D341Med (cell line): ENCODE data around the gene MRPL19.

Experiments
- DNase-seq: peaks from one replicate; pipeline ENCODE4 v3.0.0; 2012; ENCODE audit warnings: low spot score

MRPL19 gene

DNA sequence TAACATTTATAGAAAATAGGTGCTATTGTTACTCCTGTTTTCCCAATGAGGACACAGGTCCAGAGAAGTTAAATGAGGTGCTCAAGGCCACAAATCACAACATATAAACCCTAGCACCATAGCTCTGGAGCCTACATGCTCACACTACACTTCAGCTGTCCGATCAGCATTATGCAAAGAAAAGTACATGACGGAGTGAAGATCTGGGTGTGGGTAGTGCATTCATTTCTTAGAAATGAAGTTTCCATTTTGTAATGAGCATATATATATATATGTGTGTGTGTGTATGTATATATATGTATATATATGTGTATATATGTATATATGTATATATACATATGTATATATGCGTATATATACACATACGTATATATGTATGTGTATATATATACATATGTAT, 30.2 kb upstream of the MRPL19 start:
- no peak for DNase-seq

DNA sequence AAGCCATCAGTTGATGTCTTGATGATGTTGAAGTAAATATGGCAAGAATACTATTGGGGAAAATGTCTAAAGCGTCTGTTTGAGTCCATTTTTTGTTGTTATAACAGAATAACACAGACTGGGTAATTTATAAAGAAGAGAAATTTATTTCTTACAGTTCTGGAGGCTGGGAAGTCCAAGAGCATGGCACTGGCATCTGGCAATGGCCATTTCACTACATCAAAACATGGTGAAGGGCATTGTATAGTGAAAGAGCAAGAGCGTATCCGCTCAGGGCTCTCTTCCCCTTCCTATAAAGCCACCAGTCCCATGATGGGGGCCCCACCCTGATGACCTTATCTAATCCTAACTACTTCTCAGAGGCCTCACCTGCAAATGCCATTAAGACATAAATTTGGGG, 29.6 kb upstream of the MRPL19 start:
- no peak for DNase-seq

GRCh38 chr2:75619956-75620740, 26.4 kb upstream of the MRPL19 start:
- no peak for DNase-seq

- DNase-seq: no peak
Measured at GRCh38 chr2:75621228-75621627, 25.4 kb upstream of the MRPL19 start.

DNA sequence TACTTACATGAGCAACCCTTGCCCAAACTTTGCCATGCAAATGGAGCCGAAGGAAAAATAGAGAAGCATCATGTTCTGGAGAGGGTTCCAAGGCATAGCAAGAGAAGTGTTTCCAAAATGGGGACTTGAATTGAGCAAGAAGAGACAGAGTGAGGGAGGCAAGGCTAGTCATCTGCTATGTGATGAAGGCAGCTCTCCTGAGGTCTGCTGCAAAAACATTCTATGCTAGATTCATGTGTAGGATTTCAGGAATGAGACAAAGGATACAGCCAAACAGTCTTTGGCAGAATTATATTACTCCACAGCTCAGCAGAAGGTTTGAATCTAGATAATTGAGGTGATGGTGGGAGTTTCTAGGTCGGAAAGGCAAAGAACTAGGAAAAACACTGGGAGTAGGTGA, 24.1 kb upstream of the MRPL19 start:
- no peak for DNase-seq

DNA sequence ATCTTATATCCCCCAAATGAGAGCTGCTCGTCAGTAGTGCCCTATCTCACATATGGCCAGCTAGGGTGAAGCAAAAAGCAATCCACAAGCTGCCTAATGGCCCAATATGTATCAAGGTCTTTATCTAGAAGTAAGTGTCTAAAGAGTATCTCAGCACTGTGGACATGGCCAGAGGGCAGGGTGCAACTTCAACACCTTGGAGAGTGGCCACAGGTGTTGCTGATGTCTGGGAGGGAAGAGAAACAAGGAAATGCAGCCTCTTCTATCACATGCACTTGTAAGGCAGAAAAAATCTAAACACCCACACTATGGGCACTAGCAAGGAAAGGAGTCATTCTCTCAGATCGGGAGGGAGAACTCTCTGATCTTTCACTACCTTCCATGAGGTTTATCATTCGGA, 23.7 kb upstream of the MRPL19 start:
- no peak for DNase-seq

- DNase-seq: peak; percentile 70
Measured at GRCh38 chr2:75627902-75628504, 18.6 kb upstream of the MRPL19 start.

DNA sequence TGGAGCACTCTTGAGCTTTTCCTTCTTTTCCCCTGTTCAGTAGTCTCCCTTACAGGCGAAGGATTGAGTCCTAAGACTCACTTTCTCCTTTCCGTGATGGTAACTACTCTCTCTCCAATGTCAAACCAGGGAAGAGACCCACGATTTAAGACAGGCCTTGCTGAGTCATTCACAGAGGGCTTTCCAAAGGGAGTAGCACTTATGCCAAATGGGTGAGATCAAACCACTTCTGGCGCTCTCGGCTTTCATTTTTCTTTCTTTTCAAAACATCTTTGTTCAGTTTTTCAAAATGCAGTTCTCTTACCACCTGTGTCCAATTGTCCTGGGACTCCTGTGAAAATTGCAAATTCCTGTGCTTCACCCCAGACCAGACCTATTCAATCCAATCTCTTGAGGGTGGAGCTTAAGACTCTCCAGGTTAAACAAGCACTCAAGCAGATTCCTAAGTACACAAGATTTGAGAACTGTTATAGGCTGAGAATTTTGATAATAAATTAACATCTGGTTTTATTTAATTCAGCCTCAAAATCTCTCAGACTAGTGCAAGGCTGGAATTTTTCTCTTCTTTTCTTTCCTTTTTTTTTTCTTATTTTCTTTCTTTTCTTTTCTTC, 14.4 kb upstream of the MRPL19 start:
- no peak for DNase-seq

- no peak for DNase-seq
Measured at GRCh38 chr2:75632813-75633212, 13.8 kb upstream of the MRPL19 start.

GRCh38 chr2:75633620-75634019, 13.0 kb upstream of the MRPL19 start:
- no peak for DNase-seq

- no peak for DNase-seq
Measured at GRCh38 chr2:75634945-75635344, 11.6 kb upstream of the MRPL19 start.

DNA sequence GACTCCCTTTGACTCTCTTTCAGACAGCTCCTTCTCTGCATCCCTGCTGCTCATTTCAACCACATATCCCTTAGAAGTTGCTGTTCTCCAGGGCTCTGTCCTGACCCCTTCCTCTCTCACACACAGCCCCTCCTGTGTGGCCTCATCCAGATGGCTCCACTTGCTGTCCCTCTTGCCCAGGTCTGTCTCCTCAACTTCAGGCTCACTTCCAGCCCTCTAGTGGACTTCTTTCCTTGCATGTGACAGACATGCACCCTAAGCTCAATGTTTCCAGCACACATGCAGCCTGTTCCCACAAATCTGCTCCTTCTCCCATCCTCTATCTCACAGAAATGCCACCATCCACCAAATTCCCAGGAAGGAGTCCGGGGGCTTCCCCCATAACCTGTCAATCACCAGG, 9.0 kb upstream of the MRPL19 start:
- no peak for DNase-seq

GRCh38 chr2:75640621-75641121, 5.9 kb upstream of the MRPL19 start:
- DNase-seq: peak; percentile 77

DNA sequence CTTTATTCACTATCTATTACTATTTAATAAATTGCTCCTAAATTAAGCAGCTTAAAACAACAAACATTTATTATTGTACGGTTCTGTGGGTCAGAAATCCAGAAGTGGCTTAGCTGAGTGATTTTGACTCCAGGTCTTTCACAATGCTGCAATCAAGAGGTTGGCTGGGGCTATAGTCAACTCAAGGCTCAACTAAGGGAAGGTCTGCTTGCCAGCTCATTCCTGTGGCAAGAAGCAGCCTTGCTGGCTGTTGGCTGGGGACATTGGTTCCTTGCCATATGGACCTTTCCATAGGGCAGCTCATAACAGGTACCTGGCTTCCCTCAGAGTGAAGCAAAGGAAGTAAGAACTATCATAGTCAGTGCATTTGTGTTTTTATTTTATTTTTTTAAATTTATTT, 5.0 kb upstream of the MRPL19 start:
- DNase-seq: no peak

- DNase-seq: no peak
Measured at GRCh38 chr2:75643980-75644379, 2.6 kb upstream of the MRPL19 start.

GRCh38 chr2:75645643-75646042, 940 bp upstream of the MRPL19 start:
- DNase-seq: no peak

GRCh38 chr2:75646090-75646582, 447 bp upstream of the MRPL19 start:
- peak; percentile 24 for DNase-seq

DNA sequence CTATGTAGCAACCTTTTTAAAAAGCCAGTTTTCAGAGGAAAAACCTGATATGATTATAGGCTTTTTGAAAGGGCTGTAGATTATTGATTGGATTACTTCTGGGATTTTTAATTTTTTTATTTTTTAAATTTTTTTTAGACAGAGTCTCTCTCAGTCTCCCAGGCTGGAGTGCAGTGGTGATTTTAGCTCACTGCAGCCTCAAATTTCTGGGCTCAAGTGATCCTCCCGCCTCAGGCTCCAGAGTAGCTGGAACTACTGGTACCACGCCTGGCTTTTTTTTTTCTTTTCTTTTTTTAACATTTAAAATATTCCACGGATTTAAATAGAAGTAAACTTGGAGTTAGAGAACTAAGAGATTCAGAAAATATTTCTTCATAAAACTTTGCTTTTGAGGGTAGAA, 1.2 kb downstream of the MRPL19 start:
- DNase-seq: no peak

GRCh38 chr2:75654012-75654411, 7.4 kb downstream of the MRPL19 start:
- DNase-seq: no peak

DNA sequence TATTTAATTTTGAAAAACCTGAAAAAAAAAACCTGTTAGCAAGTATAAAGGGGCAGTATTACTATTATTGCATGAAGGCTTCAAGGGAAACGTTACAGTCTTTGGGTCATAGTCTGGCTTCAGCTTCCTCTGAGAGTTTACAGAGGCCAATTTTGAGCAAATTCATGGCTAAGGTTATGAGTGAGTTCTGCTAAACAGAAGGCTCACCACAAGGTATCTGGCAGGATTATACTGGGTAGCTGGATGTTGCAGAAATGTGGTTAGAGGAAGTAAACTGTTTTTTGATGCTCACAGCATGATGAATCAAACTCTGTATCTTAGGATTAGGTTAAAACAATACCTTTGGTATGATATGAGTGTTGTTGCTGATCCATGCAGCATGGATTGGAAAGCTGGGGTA, 9.3 kb downstream of the MRPL19 start:
- DNase-seq: no peak

DNA sequence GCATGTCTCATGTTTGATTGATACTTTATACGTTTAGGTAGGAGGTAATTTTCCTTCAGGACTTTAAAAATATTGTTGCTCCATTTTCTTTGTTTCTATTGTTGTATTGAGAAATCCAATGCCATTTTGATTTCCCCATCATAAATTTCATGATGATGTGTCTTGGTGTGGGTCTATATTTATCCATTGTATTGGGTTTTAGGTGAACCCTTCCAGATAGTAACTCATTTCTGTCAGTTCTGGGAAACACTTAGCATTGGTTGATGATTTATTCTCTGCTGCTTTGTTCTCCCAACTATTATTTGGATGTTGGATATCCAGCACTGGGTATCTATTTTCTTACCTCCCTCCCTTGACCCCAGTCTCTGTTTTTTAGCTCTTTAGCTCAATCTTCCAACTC, 10.0 kb downstream of the MRPL19 start:
- no peak for DNase-seq

- DNase-seq: no peak
Measured at GRCh38 chr2:75657798-75658197, 11.2 kb downstream of the MRPL19 start.

DNA sequence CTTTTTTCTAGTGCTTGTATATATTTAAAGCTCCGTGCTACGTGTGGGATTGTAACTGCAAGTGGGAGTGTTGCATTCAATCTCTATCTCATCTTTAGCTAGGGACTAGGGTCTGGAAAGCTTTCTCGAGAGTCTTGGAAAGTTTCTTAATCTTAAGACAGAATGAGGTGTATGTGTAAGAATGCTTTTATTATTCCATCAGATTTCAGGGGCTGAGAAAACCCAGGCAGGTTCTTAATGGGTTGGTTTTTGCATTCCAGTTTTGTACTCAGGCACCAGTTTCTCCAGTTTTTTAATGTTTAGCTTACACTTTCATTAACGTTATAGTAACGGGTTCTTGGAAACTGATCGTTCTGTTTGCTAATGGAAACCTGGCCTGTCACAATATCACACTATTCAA, 20.3 kb downstream of the MRPL19 start:
- DNase-seq: no peak
